Ovary (tissue), 9 donors: ENCODE measurements around the gene ADH4. TPM values are rescaled to one million over a fixed set of nuclear protein-coding genes. Genes with fewer than 3 reads are reported as not detected.

Experiments used
- DNase-seq, 5 donors: peaks; one replicate each; pipeline ENCODE4 v3.0.0-alpha.2; 2019 to 2020
- H3K27ac ChIP-seq, 2 donors: fragments of 200-600 bp; one replicate each; pipeline versions ENCODE4 v1.5.1 to v1.8.0; 2019 to 2022
- H3K27me3 ChIP-seq: fragments of 200-600 bp; one replicate; pipeline ENCODE4 v1.8.0; 2022
- H3K36me3 ChIP-seq: fragments of 200-600 bp; sonication (generic); one replicate; pipeline ENCODE4 v1.5.1; 2019
- H3K4me1 ChIP-seq: one replicate; pipeline ENCODE4 v1.8.1; 2013; ENCODE audit warnings: mild to moderate bottlenecking, moderate library complexity; ENCODE audit not compliant: insufficient read depth
- H3K4me3 ChIP-seq: fragments of 200-600 bp; sonication (generic); one replicate; pipeline ENCODE4 v1.5.1; 2017
- H3K9me3 ChIP-seq, 2 donors: fragments of 200-600 bp in 1 of 2; sonication (generic) in 1 of 2; one replicate each; pipeline versions ENCODE4 v1.5.1 to v1.8.1; 2013 to 2019; ENCODE audit warnings: mild to moderate bottlenecking in 1 of 2, moderate library complexity in 1 of 2
- EP300 ChIP-seq: sonication (generic); formaldehyde crosslinking; IDR thresholded peaks from one replicate; pipeline ENCODE4 v1.6.1; 2017; ENCODE audit warnings: antibody characterized with exemption
- POLR2A ChIP-seq: fragments of 450-650 bp; IDR thresholded peaks from one replicate; pipeline ENCODE4 v1.6.1; 2017; ENCODE audit warnings: antibody characterized with exemption, mild to moderate bottlenecking, moderate library complexity
- WGBS, 3 donors: extraction: QIAGEN DNeasy Blood & Tissue Kit in 1 of 3; methylation state at CpG; one replicate each; pipeline versions ENCODE4 v1.1.5 to v1.1.7; 2013 to 2017; 5-methylcytosine and 5-hydroxymethylcytosine counted together
- intact Hi-C, 4 donors: fragments of 100-400 bp; cut with DNase I; formaldehyde crosslinking; loops; one replicate each; pipeline versions ENCODE4 v1.11.0 to v1.15.1; 2022 to 2023
- polyA plus RNA-seq, 2 donors: library from polyadenylated mRNA; stranded (reverse); fragments of 200-250 nt in 1 of 2; fragments of 350-450 nt in 1 of 2; fragmentation: Illumina TruSeq in 1 of 2; extraction: RNeasy Lipid Tissue Mini Kit (QIAGEN cat#74804) in 1 of 2; gene quantifications; one replicate each; pipeline ENCODE4 v1.2.3, GENCODE V29; 2013 to 2014
- total RNA-seq, 7 donors: library from RNA; depleted of rRNA in 2 of 7; stranded (reverse); fragments of >200 nt in 2 of 7; fragmentation: NEBNext Ultra II Directional in 3 of 7; extraction: Animal tissue kit (Norgen Biotek cat#: 25700) in 3 of 7; gene quantifications; one replicate each; pipeline versions ENCODE4 v1.1.0 to v1.2.4, GENCODE V29; 2016 to 2023
- TF ChIP-seq, protein P1 (sequence below), 3 donors: fragments of 450-650 bp in 2 of 3; fragments of 200-600 bp in 1 of 3; IDR thresholded peaks; one replicate each; pipeline versions ENCODE4 v1.5.1 to v1.8.0; 2016 to 2022; ENCODE audit warnings: antibody characterized with exemption in 3 of 3, mild to moderate bottlenecking in 1 of 3
- donor health status: DM: no; HTN: no; CAD: no; lungs with moderate emphysema.
- donor health status: DM: no; HTN: no; CAD: no.
- donor health status: Bipolar disorder and iron deficiency.
- donor health status: DM: yes; HTN: yes; CAD: no.
- donor health status: DM: no; HTN: no; CAD: no.
- donor health status: DM: yes; HTN: yes; CAD: no.

Gene ADH4
- total and polyA plus RNA-seq, 9 donors, result 0.04 to 0.72 (median 0.33) TPM; not detected in 6

DNA sequence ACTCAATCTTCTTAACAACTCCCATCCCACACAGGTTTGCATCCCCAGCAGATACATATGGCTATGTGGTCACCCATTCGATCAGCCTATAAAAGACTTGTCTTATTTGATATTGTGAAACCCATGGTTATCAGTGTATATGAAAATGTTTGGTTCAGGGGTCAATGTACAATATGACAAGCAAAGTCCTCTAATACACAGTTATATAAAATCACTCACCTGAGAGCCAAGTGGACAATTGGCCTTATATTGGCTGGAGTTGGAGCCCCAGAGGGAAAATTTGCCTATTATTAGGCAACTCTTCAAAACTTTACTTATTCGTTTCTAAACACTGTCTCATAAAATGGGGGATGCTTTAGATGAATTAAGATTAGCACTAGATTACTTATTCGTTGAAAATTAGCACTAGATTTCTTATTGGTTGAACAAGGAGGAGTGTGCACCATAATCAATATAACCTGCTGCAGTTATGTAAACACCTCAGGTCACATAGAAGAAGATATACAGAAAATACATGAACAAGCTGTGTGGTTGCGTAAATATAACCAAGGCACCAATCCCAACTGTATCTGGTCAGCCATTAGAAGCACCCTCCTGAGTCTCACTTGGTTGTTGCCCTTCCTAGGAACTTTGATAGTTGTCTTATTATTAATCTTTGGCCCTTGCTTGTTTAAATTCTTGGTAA, 10.7 kb upstream of the ADH4 start:
- 91 to 93% (median 92%) methylated on average over 4 of the region's 4 CpGs for WGBS, 3 donors
- Histone ChIP-seq H3K36me3 (no peaks in the 10 kb centered on the region), H3K27me3 (no peaks in the 10 kb centered on the region), H3K27ac (no peak overlapping the region), H3K9me3 (no peaks in the 10 kb centered on the region), H3K4me1 (no peaks in the 10 kb centered on the region), H3K4me3 (no peak overlapping the region)
- intact Hi-C loops, result no loop called here
- no peak for DNase-seq
- no peak for TF ChIP-seq POLR2A
- TF ChIP-seq, protein P1, sequence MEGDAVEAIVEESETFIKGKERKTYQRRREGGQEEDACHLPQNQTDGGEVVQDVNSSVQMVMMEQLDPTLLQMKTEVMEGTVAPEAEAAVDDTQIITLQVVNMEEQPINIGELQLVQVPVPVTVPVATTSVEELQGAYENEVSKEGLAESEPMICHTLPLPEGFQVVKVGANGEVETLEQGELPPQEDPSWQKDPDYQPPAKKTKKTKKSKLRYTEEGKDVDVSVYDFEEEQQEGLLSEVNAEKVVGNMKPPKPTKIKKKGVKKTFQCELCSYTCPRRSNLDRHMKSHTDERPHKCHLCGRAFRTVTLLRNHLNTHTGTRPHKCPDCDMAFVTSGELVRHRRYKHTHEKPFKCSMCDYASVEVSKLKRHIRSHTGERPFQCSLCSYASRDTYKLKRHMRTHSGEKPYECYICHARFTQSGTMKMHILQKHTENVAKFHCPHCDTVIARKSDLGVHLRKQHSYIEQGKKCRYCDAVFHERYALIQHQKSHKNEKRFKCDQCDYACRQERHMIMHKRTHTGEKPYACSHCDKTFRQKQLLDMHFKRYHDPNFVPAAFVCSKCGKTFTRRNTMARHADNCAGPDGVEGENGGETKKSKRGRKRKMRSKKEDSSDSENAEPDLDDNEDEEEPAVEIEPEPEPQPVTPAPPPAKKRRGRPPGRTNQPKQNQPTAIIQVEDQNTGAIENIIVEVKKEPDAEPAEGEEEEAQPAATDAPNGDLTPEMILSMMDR (IDR thresholded peaks at IDR 0.05), result no peak
- TF ChIP-seq EP300, result no peak

DNA sequence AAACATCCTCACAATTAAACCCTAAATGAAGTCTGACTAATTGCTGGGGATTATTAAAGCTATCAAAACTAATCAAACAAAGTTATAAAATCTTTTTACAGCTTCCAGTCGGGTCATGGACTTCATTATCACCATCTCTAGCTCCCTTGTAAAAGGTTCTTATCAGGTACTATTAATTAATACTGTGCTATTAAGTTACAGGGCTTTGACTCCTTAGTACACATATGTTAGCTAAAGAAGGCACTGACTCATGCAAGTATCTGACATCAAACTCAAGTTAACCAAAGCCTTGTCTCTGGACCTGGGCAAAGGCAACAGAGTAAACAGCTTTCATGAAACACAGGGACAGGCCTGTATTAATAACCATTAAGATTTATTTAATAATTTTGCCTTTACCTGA, 7.9 kb upstream of the ADH4 start:
- no peaks in the 10 kb centered on the region for H3K27me3 ChIP-seq
- H3K36me3 ChIP-seq, result no peaks in the 10 kb centered on the region
- TF ChIP-seq, protein P1 (IDR thresholded peaks at IDR 0.05), result no peak
- TF ChIP-seq POLR2A (no peak), EP300 (no peak)
- H3K27ac ChIP-seq, result no peak overlapping the region
- intact Hi-C loops, result no loop called here
- no peak overlapping the region for H3K4me3 ChIP-seq
- H3K9me3 ChIP-seq, result no peaks in the 10 kb centered on the region
- no peak for DNase-seq
- no peaks in the 10 kb centered on the region for H3K4me1 ChIP-seq
- 0 to 3% (median 2%) methylated on average over 1 of the region's 1 CpG for WGBS, 3 donors

DNA sequence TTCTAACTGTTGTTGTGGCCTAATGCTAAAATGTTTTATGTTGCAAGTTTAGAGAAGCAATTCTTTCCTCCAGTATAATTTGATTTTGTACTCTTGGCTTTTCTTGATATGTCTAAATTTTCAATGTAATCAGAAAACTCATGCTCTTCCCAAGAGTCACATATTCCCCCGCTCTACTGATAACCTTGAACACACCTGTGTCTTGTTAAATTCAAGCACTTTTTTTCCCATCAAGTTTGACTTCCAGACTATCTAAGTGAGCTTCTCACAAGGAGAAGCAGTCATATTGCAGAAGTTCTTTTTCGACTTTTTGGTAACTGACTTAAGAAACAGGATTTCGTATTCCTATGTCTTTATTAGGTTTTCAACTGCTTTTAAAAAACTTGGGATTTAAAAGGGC, 7.4 kb upstream of the ADH4 start:
- TF ChIP-seq POLR2A (no peak), EP300 (no peak)
- TF ChIP-seq, protein P1 (IDR thresholded peaks at IDR 0.05), result no peak
- DNase-seq, result no peak
- Histone ChIP-seq H3K9me3 (no peaks in the 10 kb centered on the region), H3K4me1 (no peaks in the 10 kb centered on the region), H3K27ac (no peak overlapping the region), H3K4me3 (no peak overlapping the region), H3K27me3 (no peaks in the 10 kb centered on the region), H3K36me3 (no peaks in the 10 kb centered on the region)
- intact Hi-C loops, result no loop called here
- WGBS, 3 donors, result 74 to 94% (median 90%) methylated on average over 3 of the region's 3 CpGs

DNA sequence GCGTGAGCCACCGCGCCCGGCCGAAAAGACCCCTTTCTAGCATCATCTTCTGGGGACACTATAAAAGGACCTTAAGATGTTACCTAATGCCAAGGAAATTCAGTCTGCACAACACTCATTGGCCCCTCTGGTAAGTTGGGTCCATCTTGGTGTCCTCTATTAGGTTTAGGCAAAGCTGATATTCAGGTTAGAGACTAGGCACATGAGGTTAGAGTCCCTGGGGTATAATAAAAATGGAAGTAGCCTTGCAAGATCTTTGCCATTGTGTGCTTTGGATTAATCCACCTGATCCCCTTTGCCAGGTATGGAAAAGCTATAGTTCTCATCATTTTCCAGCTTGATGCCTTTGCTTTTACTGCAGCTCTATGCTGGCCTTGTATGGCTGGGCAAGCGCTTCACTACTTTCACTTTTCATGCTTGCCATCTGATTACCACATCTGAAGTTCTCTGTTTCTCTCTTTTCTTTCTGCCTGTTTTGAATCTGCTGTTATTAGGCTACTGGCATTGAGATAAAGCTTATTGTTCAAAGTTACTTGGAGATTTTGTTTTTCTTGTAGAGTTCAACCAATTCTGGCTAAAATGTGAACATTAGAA, 5.4 kb upstream of the ADH4 start:
- Histone ChIP-seq H3K27ac (no peak overlapping the region), H3K36me3 (no peaks in the 10 kb centered on the region), H3K9me3 (no peaks in the 10 kb centered on the region), H3K27me3 (no peaks in the 10 kb centered on the region), H3K4me3 (no peak overlapping the region), H3K4me1 (no peaks in the 10 kb centered on the region)
- DNase-seq, result no peak
- TF ChIP-seq, protein P1 (IDR thresholded peaks at IDR 0.05), result no peak
- TF ChIP-seq POLR2A (no peak), EP300 (no peak)
- intact Hi-C loops, result no loop called here
- 36 to 76% (median 45%) methylated on average over 1 to 2 of the region's 6 CpGs for WGBS, 3 donors
